ENCODE data around the gene AKR7A3. TPM values are rescaled to one million over a fixed set of nuclear protein-coding genes. Genes with fewer than 3 reads are reported as not detected.

AKR7A3 gene
- total RNA-seq, 2 experiments from 2014 or later: 0.54 TPM

GRCh38 chr1:19328486-19328885, 39.9 kb upstream of the AKR7A3 start:
- no peaks in the 10 kb centered on the region for H3K27me3 Mint-ChIP-seq
- H3K9me3 Mint-ChIP-seq: no peaks in the 10 kb centered on the region
- no peak overlapping the region for H3K4me3 Mint-ChIP-seq
- POLR2A ChIA-PET: no interaction called here
- H3K36me3 Mint-ChIP-seq (ENCODE audit: low read depth): no peaks in the 10 kb centered on the region
- H3K27ac Mint-ChIP-seq: no peak overlapping the region
- CTCF ChIA-PET: no interaction called here
- DNase-seq: no peak
- intact Hi-C loops (cut with micrococcal nuclease): no loop called here
- no peak for ATAC-seq
- TF ChIP-seq, protein P1, sequence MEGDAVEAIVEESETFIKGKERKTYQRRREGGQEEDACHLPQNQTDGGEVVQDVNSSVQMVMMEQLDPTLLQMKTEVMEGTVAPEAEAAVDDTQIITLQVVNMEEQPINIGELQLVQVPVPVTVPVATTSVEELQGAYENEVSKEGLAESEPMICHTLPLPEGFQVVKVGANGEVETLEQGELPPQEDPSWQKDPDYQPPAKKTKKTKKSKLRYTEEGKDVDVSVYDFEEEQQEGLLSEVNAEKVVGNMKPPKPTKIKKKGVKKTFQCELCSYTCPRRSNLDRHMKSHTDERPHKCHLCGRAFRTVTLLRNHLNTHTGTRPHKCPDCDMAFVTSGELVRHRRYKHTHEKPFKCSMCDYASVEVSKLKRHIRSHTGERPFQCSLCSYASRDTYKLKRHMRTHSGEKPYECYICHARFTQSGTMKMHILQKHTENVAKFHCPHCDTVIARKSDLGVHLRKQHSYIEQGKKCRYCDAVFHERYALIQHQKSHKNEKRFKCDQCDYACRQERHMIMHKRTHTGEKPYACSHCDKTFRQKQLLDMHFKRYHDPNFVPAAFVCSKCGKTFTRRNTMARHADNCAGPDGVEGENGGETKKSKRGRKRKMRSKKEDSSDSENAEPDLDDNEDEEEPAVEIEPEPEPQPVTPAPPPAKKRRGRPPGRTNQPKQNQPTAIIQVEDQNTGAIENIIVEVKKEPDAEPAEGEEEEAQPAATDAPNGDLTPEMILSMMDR (IDR thresholded peaks at IDR 0.05): no peak
- H3K4me1 Mint-ChIP-seq (ENCODE audit: low read depth): no peaks in the 10 kb centered on the region

GRCh38 chr1:19327736-19328135, 39.2 kb upstream of the AKR7A3 start:
- ATAC-seq (no peak), DNase-seq (no peak)
- no peak overlapping the region for H3K4me3 Mint-ChIP-seq
- POLR2A ChIA-PET: no interaction called here
- intact Hi-C loops (cut with micrococcal nuclease): no loop called here
- H3K36me3 Mint-ChIP-seq (ENCODE audit: low read depth): no peaks in the 10 kb centered on the region
- TF ChIP-seq, protein P1 (IDR thresholded peaks at IDR 0.05): no peak
- CTCF ChIA-PET: interaction anchor here (0.7 kb wide), 1 partner anchor 326 kb away, joined by 3 read pairs; no protein-coding TSS in a partner anchor
- H3K27ac Mint-ChIP-seq: no peak overlapping the region
- no peaks in the 10 kb centered on the region for H3K4me1 Mint-ChIP-seq (ENCODE audit: low read depth)
- H3K9me3 Mint-ChIP-seq: no peaks in the 10 kb centered on the region
- no peaks in the 10 kb centered on the region for H3K27me3 Mint-ChIP-seq

DNA sequence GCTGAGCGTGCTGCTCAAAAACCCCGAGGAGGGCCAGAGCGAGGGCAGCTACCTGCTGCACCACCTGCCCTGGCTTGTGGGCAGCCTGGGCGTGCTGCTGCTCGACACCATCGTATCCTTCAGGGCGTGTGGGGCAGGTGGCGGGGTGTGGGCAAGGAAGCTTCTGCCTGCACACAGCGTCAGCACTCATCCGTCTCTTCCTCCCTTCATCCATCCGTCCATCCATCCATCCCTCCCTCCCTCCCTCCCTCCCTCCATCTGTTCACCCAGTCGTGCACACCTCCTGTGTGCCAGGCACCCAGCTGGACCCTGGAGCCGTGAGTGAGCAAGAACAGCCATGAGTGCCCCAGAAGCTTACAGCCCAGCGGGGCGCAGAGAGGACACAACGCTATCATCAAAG, 38.7 kb upstream of the AKR7A3 start:
- no peaks in the 10 kb centered on the region for H3K27me3 Mint-ChIP-seq
- ChIA-PET CTCF (interaction anchor here (0.7 kb wide), 1 partner anchor 327 kb away, joined by 3 read pairs; no protein-coding TSS in a partner anchor), POLR2A (no interaction called here)
- TF ChIP-seq, protein P1 (IDR thresholded peaks at IDR 0.05): no peak
- H3K4me1 Mint-ChIP-seq (ENCODE audit: low read depth): no peaks in the 10 kb centered on the region
- H3K9me3 Mint-ChIP-seq: no peaks in the 10 kb centered on the region
- DNase-seq (no peak), ATAC-seq (no peak)
- intact Hi-C loops (cut with micrococcal nuclease): no loop called here
- no peak overlapping the region for H3K27ac Mint-ChIP-seq
- no peak overlapping the region for H3K4me3 Mint-ChIP-seq
- H3K36me3 Mint-ChIP-seq (ENCODE audit: low read depth): no peaks in the 10 kb centered on the region

DNA sequence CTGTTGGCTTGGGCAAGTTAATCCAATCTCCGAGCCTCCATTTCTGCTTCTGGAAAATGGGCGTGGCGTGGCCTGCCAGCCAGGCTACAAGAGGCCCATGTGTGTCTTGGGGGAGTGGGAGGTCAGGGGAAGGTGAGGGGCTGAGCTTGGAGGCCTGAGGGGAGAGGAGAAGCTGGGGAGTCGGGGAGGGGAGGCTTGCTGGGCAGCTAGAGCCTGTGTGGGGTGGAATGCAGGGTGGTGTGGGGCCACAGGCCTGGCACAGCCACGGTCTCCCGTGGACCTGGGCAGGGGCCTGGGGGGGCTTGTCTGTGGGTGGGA, 38.1 kb upstream of the AKR7A3 start:
- intact Hi-C loops (cut with micrococcal nuclease): no loop called here
- ChIA-PET CTCF (no interaction called here), POLR2A (interaction anchor here (0.9 kb wide), 1 partner anchor 8 kb away, joined by 3 read pairs; no protein-coding TSS in a partner anchor)
- no peak for DNase-seq
- H3K9me3 Mint-ChIP-seq: no peaks in the 10 kb centered on the region
- ATAC-seq: no peak
- H3K27me3 Mint-ChIP-seq: no peaks in the 10 kb centered on the region
- H3K36me3 Mint-ChIP-seq (ENCODE audit: low read depth): no peaks in the 10 kb centered on the region
- TF ChIP-seq, protein P1 (IDR thresholded peaks at IDR 0.05): no peak
- no peak overlapping the region for H3K27ac Mint-ChIP-seq
- H3K4me3 Mint-ChIP-seq: no peak overlapping the region
- H3K4me1 Mint-ChIP-seq (ENCODE audit: low read depth): no peaks in the 10 kb centered on the region

- no peaks in the 10 kb centered on the region for H3K4me1 Mint-ChIP-seq (ENCODE audit: low read depth)
- intact Hi-C loops (cut with micrococcal nuclease): no loop called here
- H3K9me3 Mint-ChIP-seq: no peaks in the 10 kb centered on the region
- no peaks in the 10 kb centered on the region for H3K27me3 Mint-ChIP-seq
- H3K36me3 Mint-ChIP-seq (ENCODE audit: low read depth): no peaks in the 10 kb centered on the region
- DNase-seq (no peak), ATAC-seq (no peak)
- TF ChIP-seq, protein P1 (IDR thresholded peaks at IDR 0.05): no peak
- H3K27ac Mint-ChIP-seq: no peak overlapping the region
- no peak overlapping the region for H3K4me3 Mint-ChIP-seq
- ChIA-PET CTCF (no interaction called here), POLR2A (interaction anchor here (0.9 kb wide), 1 partner anchor 9 kb away, joined by 3 read pairs; no protein-coding TSS in a partner anchor)
Observed at GRCh38 chr1:19325958-19326747, 37.6 kb upstream of the AKR7A3 start.
